Stimulated activated memory B cell treated with anti-CD40 and anti-IgM and Interleukin-4, amounts not matched to agents 10 μg/mL and 1 μg/mL and 100 μg/mL, for 72 hours (primary cell): ENCODE data around the gene CCT3.

ENCODE experiments used
- ATAC-seq: fragments of 150-1000 bp; cut with Tn5 transposase; 2 replicates; pipeline ENCODE4 v1.10.0; 2021
- H3K27ac Mint-ChIP-seq: one replicate; pipeline ENCODE4 v1.8.0; 2022; ENCODE audit warnings: mild to moderate bottlenecking, mixed read lengths
- H3K27me3 Mint-ChIP-seq: one replicate; pipeline ENCODE4 v1.8.0; 2022; ENCODE audit warnings: mixed read lengths
- H3K36me3 Mint-ChIP-seq: one replicate; pipeline ENCODE4 v1.8.0; 2022; ENCODE audit warnings: mixed read lengths
- H3K4me1 Mint-ChIP-seq: one replicate; pipeline ENCODE4 v1.8.0; 2022; ENCODE audit warnings: mixed read lengths
- H3K4me3 Mint-ChIP-seq: one replicate; pipeline ENCODE4 v1.8.0; 2022; ENCODE audit warnings: mild to moderate bottlenecking, moderate library complexity, mixed read lengths
- H3K9me3 Mint-ChIP-seq: one replicate; pipeline ENCODE4 v1.8.0; 2022; ENCODE audit warnings: mixed read lengths

CCT3 gene

DNA sequence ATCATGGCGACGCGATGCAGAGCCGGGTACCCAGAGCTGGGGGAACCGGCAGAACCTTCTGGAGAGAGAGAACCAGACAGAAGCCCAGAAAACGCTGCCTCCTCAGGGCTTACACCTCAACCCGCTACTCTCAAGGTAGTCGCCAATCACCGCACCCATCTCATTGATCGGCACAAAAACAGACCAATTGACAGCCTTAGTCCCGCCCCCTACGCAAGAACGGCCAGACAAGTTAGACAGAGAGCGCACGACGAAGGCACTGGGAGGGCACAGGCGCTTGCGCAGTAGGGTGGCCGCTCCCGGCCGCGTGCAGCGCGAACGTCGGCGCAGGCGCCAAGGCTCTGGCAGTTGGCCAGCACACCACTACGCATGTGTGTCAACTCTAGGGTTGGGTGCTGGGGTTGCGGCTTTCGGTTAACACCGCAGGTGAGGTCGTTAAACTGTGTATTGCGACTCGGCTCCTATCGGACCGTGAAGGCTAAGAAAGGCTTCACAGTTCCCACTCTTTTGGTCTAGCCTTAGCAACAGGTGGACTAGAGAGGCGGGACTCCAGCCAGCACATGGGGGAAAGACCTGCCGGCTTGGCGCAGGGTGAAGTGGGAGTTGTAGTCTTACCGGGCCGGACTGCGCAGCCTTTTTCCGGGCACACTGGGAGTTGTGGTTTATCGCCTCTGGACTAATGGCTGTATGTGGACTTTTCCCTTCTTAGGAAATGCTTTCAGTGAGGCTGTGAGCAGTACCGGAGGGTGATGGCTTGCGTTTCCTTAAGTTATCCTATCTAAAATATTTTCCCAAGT, at the start of gene CCT3, which contains the start of gene TSACC:
Gene CCT3, minus strand, starts transcription at position 113 of the 797 bp plus-strand sequence. Its CDS starts 108 bp downstream, at position 5.
Gene TSACC, plus strand, starts transcription at position 347 of the 797 bp plus-strand sequence. CDS start 1,232 bp downstream, outside the sequence.
- Mint-ChIP-seq H3K4me3 (peak within 1 kb of the TSS; percentile 93), H3K27ac (peak within 1 kb of the TSS; percentile 90), H3K4me1 (peaks cover 33% of the 10 kb centered on the region), H3K36me3 (peaks cover 17% of the 10 kb centered on the region), H3K27me3 (no peaks in the 10 kb centered on the region), H3K9me3 (no peaks in the 10 kb centered on the region)
- peak; percentile 99 for ATAC-seq

- no peak for ATAC-seq
- Mint-ChIP-seq H3K36me3 (no peaks in the 10 kb centered on the region), H3K9me3 (no peaks in the 10 kb centered on the region), H3K27ac (no peak overlapping the region), H3K27me3 (peaks cover 68% of the 10 kb centered on the region), H3K4me1 (peaks cover 8% of the 10 kb centered on the region), H3K4me3 (no peak overlapping the region)
Measured at GRCh38 chr1:156387870-156388173, 49.7 kb upstream of the CCT3 start.

GRCh38 chr1:156386949-156387869, 49.1 kb upstream of the CCT3 start:
- Mint-ChIP-seq H3K4me3 (no peak overlapping the region), H3K27me3 (peaks cover 62% of the 10 kb centered on the region), H3K27ac (no peak overlapping the region), H3K9me3 (no peaks in the 10 kb centered on the region), H3K4me1 (peaks cover 8% of the 10 kb centered on the region), H3K36me3 (no peaks in the 10 kb centered on the region)
- ATAC-seq = no peak

GRCh38 chr1:156386134-156386901, 48.2 kb upstream of the CCT3 start:
- H3K9me3 Mint-ChIP-seq = no peaks in the 10 kb centered on the region
- no peak overlapping the region for H3K27ac Mint-ChIP-seq
- peaks cover 8% of the 10 kb centered on the region for H3K4me1 Mint-ChIP-seq
- no peak overlapping the region for H3K4me3 Mint-ChIP-seq
- peaks cover 53% of the 10 kb centered on the region for H3K27me3 Mint-ChIP-seq
- ATAC-seq = no peak
- H3K36me3 Mint-ChIP-seq = no peaks in the 10 kb centered on the region

GRCh38 chr1:156385534-156386031, 47.5 kb upstream of the CCT3 start:
- ATAC-seq = peak; percentile 61
- H3K4me3 Mint-ChIP-seq = no peak overlapping the region
- no peaks in the 10 kb centered on the region for H3K36me3 Mint-ChIP-seq
- peaks cover 46% of the 10 kb centered on the region for H3K27me3 Mint-ChIP-seq
- H3K4me1 Mint-ChIP-seq = peaks cover 8% of the 10 kb centered on the region
- H3K9me3 Mint-ChIP-seq = no peaks in the 10 kb centered on the region
- H3K27ac Mint-ChIP-seq = no peak overlapping the region

DNA sequence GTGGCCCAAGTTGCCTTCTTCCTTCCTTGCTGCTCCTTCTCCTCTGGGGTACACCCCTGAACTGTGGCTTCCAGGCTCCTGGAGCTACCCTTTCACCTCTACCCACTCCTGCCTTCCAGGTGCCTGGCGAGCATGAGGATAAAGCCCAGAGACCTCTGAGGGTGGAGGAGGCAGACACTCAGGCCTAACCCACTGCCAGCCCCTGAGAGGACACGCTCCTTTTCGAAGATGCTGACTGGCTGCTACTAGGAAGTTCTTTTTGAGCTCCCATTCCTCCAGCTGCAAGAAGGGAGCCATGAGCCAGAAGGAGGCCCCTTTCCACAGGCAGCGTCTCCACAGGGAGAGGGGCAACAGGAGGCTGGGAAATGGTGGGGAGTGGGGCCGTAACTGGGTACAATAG, 46.6 kb upstream of the CCT3 start:
- ATAC-seq = no peak
- Mint-ChIP-seq H3K27me3 (peaks cover 37% of the 10 kb centered on the region), H3K9me3 (no peaks in the 10 kb centered on the region), H3K36me3 (no peaks in the 10 kb centered on the region), H3K4me3 (no peak overlapping the region), H3K4me1 (peaks cover 8% of the 10 kb centered on the region), H3K27ac (no peak overlapping the region)

- no peak for ATAC-seq
- Mint-ChIP-seq H3K36me3 (no peaks in the 10 kb centered on the region), H3K27ac (no peak overlapping the region), H3K27me3 (peaks cover 31% of the 10 kb centered on the region), H3K4me3 (no peak overlapping the region), H3K4me1 (peaks cover 8% of the 10 kb centered on the region), H3K9me3 (no peaks in the 10 kb centered on the region)
Measured at GRCh38 chr1:156384007-156384406, 45.9 kb upstream of the CCT3 start.

DNA sequence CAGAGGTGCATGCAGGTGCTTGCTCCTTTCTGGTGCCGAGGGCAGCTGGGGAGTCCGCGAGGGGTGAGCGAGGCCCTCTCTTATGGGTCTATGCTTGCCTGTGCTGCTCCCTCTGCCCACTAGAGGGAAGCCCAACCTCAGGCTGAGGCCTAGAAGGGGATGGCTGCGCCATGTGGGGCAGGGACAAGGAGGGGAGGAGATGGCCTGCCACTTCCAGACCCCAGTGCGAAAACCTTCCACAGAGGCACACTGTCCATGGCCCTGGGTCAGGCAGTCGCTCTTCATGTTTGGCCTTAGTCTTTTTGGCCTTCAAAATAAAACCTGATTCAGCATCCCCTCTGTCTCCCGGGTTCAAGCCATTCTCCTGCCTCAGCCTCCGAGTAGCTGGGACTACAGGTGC, 44.9 kb upstream of the CCT3 start:
- Mint-ChIP-seq H3K4me3 (no peak overlapping the region), H3K27me3 (peaks cover 31% of the 10 kb centered on the region), H3K36me3 (no peaks in the 10 kb centered on the region), H3K27ac (no peak overlapping the region), H3K4me1 (peaks cover 8% of the 10 kb centered on the region), H3K9me3 (no peaks in the 10 kb centered on the region)
- peak; percentile 88 for ATAC-seq

- Mint-ChIP-seq H3K4me3 (no peak overlapping the region), H3K9me3 (no peaks in the 10 kb centered on the region), H3K27me3 (peaks cover 31% of the 10 kb centered on the region), H3K4me1 (peaks cover 8% of the 10 kb centered on the region), H3K27ac (no peak overlapping the region), H3K36me3 (no peaks in the 10 kb centered on the region)
- no peak for ATAC-seq
Measured at GRCh38 chr1:156382561-156382960, 44.5 kb upstream of the CCT3 start.

- Mint-ChIP-seq H3K36me3 (no peaks in the 10 kb centered on the region), H3K9me3 (no peaks in the 10 kb centered on the region), H3K27ac (no peak overlapping the region), H3K4me3 (no peak overlapping the region), H3K27me3 (peaks cover 17% of the 10 kb centered on the region), H3K4me1 (no peaks in the 10 kb centered on the region)
- no peak for ATAC-seq
Measured at GRCh38 chr1:156379420-156380165, 41.5 kb upstream of the CCT3 start.

- Mint-ChIP-seq H3K27ac (no peak overlapping the region), H3K4me1 (no peaks in the 10 kb centered on the region)
Measured at GRCh38 chr1:156378557-156378956, 40.5 kb upstream of the CCT3 start.

DNA sequence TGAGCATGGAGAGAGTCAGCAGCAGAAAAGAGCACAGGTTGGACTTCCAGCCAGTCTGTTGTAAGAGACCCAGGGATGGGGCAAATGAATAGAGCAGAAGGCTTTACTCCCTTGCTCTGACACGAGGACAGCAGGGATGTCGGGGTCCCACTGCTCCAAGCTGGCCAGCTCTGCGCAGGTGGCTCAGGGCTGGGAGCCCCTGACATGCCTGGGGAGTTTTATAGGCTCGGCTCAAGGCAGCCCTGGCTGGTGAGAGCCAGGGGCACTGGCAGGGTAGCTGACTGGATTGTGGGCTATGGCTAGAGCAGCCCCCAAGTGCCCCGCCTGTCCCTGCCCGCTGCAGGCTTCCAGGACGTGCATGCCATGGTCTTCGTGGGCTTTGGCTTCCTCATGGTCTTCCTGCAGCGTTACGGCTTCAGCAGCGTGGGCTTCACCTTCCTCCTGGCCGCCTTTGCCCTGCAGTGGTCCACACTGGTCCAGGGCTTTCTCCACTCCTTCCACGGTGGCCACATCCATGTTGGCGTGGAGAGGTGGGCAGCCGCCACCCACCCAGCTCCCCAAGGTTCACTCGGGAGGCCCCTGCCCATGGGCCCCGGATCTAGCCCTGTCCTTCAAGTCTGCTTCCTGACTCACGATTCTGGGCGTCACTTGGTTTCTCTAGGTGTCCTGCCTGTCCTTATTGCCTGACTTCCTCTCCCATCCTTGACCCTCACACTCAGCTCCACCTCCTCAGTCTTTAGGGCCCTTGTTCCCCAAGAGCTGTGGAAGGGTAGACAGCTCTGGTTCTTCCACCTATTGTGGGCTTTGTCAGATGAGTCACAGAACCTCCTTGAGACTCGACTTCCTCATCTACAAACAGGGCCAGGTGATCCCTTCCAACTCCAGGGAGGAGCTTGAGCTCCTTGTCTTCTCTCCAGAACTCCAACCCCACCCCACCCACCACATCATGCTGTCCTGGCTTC, 39.1 kb upstream of the CCT3 start:
- Mint-ChIP-seq H3K4me1 (no peaks in the 10 kb centered on the region), H3K4me3 (no peak overlapping the region), H3K27me3 (peaks cover 27% of the 10 kb centered on the region), H3K36me3 (no peaks in the 10 kb centered on the region), H3K9me3 (no peaks in the 10 kb centered on the region), H3K27ac (no peak overlapping the region)
- no peak for ATAC-seq

More at GRCh38 chr1:156378557-156378956, 40.5 kb upstream of the CCT3 start:
- H3K27me3 Mint-ChIP-seq = peaks cover 17% of the 10 kb centered on the region
- H3K36me3 Mint-ChIP-seq = no peaks in the 10 kb centered on the region
- H3K9me3 Mint-ChIP-seq = no peaks in the 10 kb centered on the region
- no peak overlapping the region for H3K4me3 Mint-ChIP-seq
- no peak for ATAC-seq

DNA sequence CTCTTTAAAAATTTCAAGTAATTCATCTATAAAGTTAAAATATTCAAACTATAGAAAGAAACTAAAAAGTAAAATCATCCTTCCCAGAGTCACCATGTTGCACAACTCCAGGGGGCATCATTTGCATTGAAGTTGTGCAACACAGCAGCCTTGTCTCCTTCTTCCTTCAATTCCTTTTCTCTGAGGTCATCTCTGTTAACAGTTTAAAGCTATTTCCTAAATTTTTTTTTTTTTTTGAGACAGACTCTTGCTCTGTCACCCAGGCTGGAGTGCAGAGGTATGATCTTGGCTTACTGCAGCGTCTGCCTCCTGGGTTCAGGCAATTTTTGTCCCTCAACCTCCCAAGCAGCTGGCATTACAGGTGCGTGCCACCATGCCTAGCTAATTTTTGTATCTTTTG, 38.1 kb upstream of the CCT3 start:
- Mint-ChIP-seq H3K4me1 (no peaks in the 10 kb centered on the region), H3K27me3 (peaks cover 38% of the 10 kb centered on the region), H3K4me3 (no peak overlapping the region), H3K36me3 (no peaks in the 10 kb centered on the region), H3K9me3 (no peaks in the 10 kb centered on the region), H3K27ac (no peak overlapping the region)
- no peak for ATAC-seq
